HCT116 (cell line): ENCODE measurements around the gene NEDD4L. TPM values are rescaled to one million over a fixed set of nuclear protein-coding genes. Genes with fewer than 3 reads are reported as not detected.

Source experiments
- ATAC-seq: fragments of 200-7000 bp; cut with Tn5 transposase; 2 replicates; pipeline ENCODE4 v1.9.1; 2020; ENCODE audit warnings: mild to moderate bottlenecking, moderate library complexity
- BruUV-seq: library from RNA; stranded (reverse); fragments of 400-500 nt; replicated peaks from 2 replicates; lab custom pipeline; 2021; lab: Mats Ljungman, UMichigan
- CTCF ChIA-PET: fragments of 300-600 bp; sonication (Branson Sonifier 250); formaldehyde crosslinking; loops from one replicate; lab custom pipeline; 2021; ENCODE audit warnings: antibody characterized with exemption; lab: Charles Lee
- POLR2A ChIA-PET: fragments of 300-600, 350-600 bp; sonication (Branson Sonifier 250); formaldehyde crosslinking; loops from one replicate; lab custom pipeline; 2021; ENCODE audit warnings: antibody characterized with exemption; lab: Charles Lee
- RAD21 ChIA-PET, 2 experiments: fragments of 300-600 bp; sonication (Branson Sonifier 250); formaldehyde crosslinking; loops; one replicate each; lab custom pipeline; 2023; ENCODE audit warnings: low total read pairs in 2 of 2; ENCODE audit not compliant: uncharacterized antibody in 2 of 2, unreplicated experiment in 2 of 2, low non-redundant PET in 1 of 2; lab: Charles Lee
- DNase-seq: peaks from one replicate; pipeline ENCODE4 v3.0.0-alpha.2; 2010; ENCODE audit warnings: low read depth, low spot score
- H2AFZ ChIP-seq: fragments of 200-600 bp; shearing (Covaris generic), sonication (generic); 2 replicates; pipeline ENCODE4 v1.6.1; 2017; ENCODE audit warnings: low read depth, mixed run types, mixed read lengths, antibody characterized with exemption, low read length; ENCODE audit not compliant: poor library complexity, severe bottlenecking
- H3K27ac ChIP-seq: 2 replicates; pipeline ENCODE4 v1.5.1; 2012; ENCODE audit warnings: low read depth, low read length
- H3K27me3 ChIP-seq: fragments of 200-600 bp; sonication (generic); 2 replicates; pipeline ENCODE4 v1.6.1; 2016; ENCODE audit warnings: mixed run types, low read length, mixed read lengths; ENCODE audit not compliant: insufficient read depth
- H3K36me3 ChIP-seq, 2 experiments: fragments of 200-500 bp in 1 of 2; fragments of 200-600 bp in 1 of 2; sonication (Bioruptor generic) in 1 of 2; sonication (generic) in 1 of 2; 2 replicates each; pipeline versions ENCODE4 v1.5.1 to v1.6.1; 2014 to 2016; ENCODE audit warnings: low read length in 2 of 2, inconsistent platforms in 1 of 2, mixed read lengths in 1 of 2, mixed run types in 1 of 2; ENCODE audit not compliant: insufficient read depth in 2 of 2, control insufficient read depth in 1 of 2
- H3K4me1 ChIP-seq, 2 experiments: fragments of 200-600 bp in 1 of 2; sonication (generic) in 1 of 2; 2 replicates each; pipeline versions ENCODE4 v1.5.1 to v1.6.1; 2012 to 2017; ENCODE audit warnings: low read length in 2 of 2, inconsistent platforms in 1 of 2, mild to moderate bottlenecking in 1 of 2, mixed read lengths in 1 of 2, mixed run types in 1 of 2, moderate library complexity in 1 of 2; ENCODE audit not compliant: insufficient read depth in 2 of 2, control insufficient read depth in 1 of 2
- H3K4me2 ChIP-seq: fragments of 200-600 bp; sonication (generic); 2 replicates; pipeline ENCODE4 v1.6.1; 2017; ENCODE audit warnings: mixed run types, low read length, mixed read lengths
- H3K4me3 ChIP-seq, 2 experiments: fragments of 200-600 bp in 1 of 2; sonication (generic) in 1 of 2; replicated peaks in 1 of 2; 2 replicates each; pipeline ENCODE4 v1.5.1; 2011 to 2016; ENCODE audit warnings: low read length in 2 of 2, control low read depth in 1 of 2, low read depth in 1 of 2, mild to moderate bottlenecking in 1 of 2, mixed read lengths in 1 of 2, mixed run types in 1 of 2
- H3K79me2 ChIP-seq: fragments of 200-600 bp; sonication (generic); 2 replicates; pipeline ENCODE4 v1.6.1; 2017; ENCODE audit warnings: mild to moderate bottlenecking, mixed run types, low read length, moderate library complexity, mixed read lengths; ENCODE audit not compliant: insufficient read depth
- H3K9ac ChIP-seq: fragments of 200-600 bp; sonication (generic); 2 replicates; pipeline ENCODE4 v1.6.1; 2016; ENCODE audit warnings: low read length, mixed read lengths
- H3K9me2 ChIP-seq: fragments of 200-600 bp; sonication (generic), shearing (Covaris generic); 2 replicates; pipeline ENCODE4 v1.6.1; 2017; ENCODE audit warnings: mixed run types, mild to moderate bottlenecking, moderate library complexity; ENCODE audit not compliant: insufficient read depth
- H3K9me3 ChIP-seq, 2 experiments: fragments of 200-500 bp in 1 of 2; fragments of 200-600 bp in 1 of 2; sonication (Bioruptor generic) in 1 of 2; sonication (generic) in 1 of 2; 2 replicates each; pipeline ENCODE4 v1.6.1; 2014 to 2017; ENCODE audit warnings: low read length in 2 of 2, mixed read lengths in 2 of 2, inconsistent platforms in 1 of 2, low read depth in 1 of 2, mild to moderate bottlenecking in 1 of 2, mixed run types in 1 of 2, moderate library complexity in 1 of 2; ENCODE audit not compliant: control insufficient read depth in 1 of 2, insufficient read depth in 1 of 2
- H4K20me1 ChIP-seq: fragments of 200-600 bp; sonication (generic), shearing (Covaris generic); 2 replicates; pipeline ENCODE4 v1.6.1; 2017; ENCODE audit warnings: mixed run types, mild to moderate bottlenecking, moderate library complexity; ENCODE audit not compliant: insufficient read depth
- CBX3 ChIP-seq: IDR thresholded peaks from 2 replicates; pipeline ENCODE4 v1.6.1; 2012; ENCODE audit warnings: low read depth
- CEBPB ChIP-seq: IDR thresholded peaks from 2 replicates; pipeline ENCODE4 v1.6.1; 2012; ENCODE audit warnings: low read depth
- CTCF ChIP-seq, 3 experiments: fragments of 200-600 bp in 1 of 3; sonication (generic) in 1 of 3; IDR thresholded peaks in 2 of 3; conservative IDR thresholded peaks in 1 of 3; 2 replicates each; pipeline ENCODE4 v1.5.1; 2012 to 2017; ENCODE audit warnings: low read depth in 2 of 3, low read length in 2 of 3, antibody characterized with exemption in 1 of 3, borderline replicate concordance in 1 of 3, control low read depth in 1 of 3, mild to moderate bottlenecking in 1 of 3, mixed read lengths in 1 of 3, mixed run types in 1 of 3, moderate library complexity in 1 of 3; ENCODE audit not compliant: insufficient read depth in 1 of 3
- ELF1 ChIP-seq: IDR thresholded peaks from 2 replicates; pipeline ENCODE4 v1.6.1; 2012; ENCODE audit warnings: low read depth, borderline replicate concordance
- EZH2phosphoT487 ChIP-seq: fragments of 200-600 bp; IDR thresholded peaks from 2 replicates; pipeline ENCODE4 v1.6.1; 2018; ENCODE audit warnings: antibody characterized with exemption, borderline replicate concordance
- JUND ChIP-seq: IDR thresholded peaks from 2 replicates; pipeline ENCODE4 v1.6.1; 2012
- POLR2AphosphoS5 ChIP-seq: IDR thresholded peaks from 2 replicates; pipeline ENCODE4 v1.6.1; 2011; ENCODE audit warnings: mild to moderate bottlenecking, low read depth, low read length, moderate library complexity
- SIN3A ChIP-seq: IDR thresholded peaks from 2 replicates; pipeline ENCODE4 v1.6.1; 2012; ENCODE audit warnings: low read depth
- SP1 ChIP-seq: IDR thresholded peaks from 2 replicates; pipeline ENCODE4 v1.6.1; 2012; ENCODE audit warnings: low read depth
- SRF ChIP-seq: IDR thresholded peaks from 2 replicates; pipeline ENCODE4 v1.6.1; 2012; ENCODE audit warnings: low read depth
- TCF7L2 ChIP-seq: IDR thresholded peaks from 2 replicates; pipeline ENCODE4 v1.7.0; 2011; ENCODE audit warnings: borderline replicate concordance, inconsistent platforms; ENCODE audit not compliant: insufficient read depth, insufficient read length; ENCODE audit errors: extremely low read depth
- YY1 ChIP-seq: IDR thresholded peaks from 2 replicates; pipeline ENCODE4 v1.6.1; 2011; ENCODE audit warnings: low read length, low read depth, moderate library complexity, mild to moderate bottlenecking; ENCODE audit not compliant: insufficient replicate concordance; ENCODE audit errors: extremely low read depth
- ZNF274 ChIP-seq: fragments of 200-500 bp; sonication (Bioruptor generic); IDR thresholded peaks from 2 replicates; pipeline ENCODE4 v1.6.1; 2014; ENCODE audit warnings: mild to moderate bottlenecking, low read depth, low read length, inconsistent platforms
- intact Hi-C: fragments of 100-400 bp; cut with micrococcal nuclease; formaldehyde crosslinking; loops from 2 replicates; pipeline ENCODE4 v1.10.0; 2022
- total RNA-seq: library from RNA; stranded (reverse); gene quantifications from one replicate; pipeline ENCODE4 v1.2.1, GENCODE V29; 2021; ENCODE audit not compliant: unreplicated experiment
- TF ChIP-seq, protein P1 (sequence below): IDR thresholded peaks from 2 replicates; pipeline ENCODE4 v1.6.1; 2011; ENCODE audit warnings: mild to moderate bottlenecking, low read length, moderate library complexity; ENCODE audit not compliant: insufficient replicate concordance; ENCODE audit errors: extremely low read depth

The NEDD4L gene
- total RNA-seq, 1 experiment from 2014 or later, result 41.5 TPM

DNA sequence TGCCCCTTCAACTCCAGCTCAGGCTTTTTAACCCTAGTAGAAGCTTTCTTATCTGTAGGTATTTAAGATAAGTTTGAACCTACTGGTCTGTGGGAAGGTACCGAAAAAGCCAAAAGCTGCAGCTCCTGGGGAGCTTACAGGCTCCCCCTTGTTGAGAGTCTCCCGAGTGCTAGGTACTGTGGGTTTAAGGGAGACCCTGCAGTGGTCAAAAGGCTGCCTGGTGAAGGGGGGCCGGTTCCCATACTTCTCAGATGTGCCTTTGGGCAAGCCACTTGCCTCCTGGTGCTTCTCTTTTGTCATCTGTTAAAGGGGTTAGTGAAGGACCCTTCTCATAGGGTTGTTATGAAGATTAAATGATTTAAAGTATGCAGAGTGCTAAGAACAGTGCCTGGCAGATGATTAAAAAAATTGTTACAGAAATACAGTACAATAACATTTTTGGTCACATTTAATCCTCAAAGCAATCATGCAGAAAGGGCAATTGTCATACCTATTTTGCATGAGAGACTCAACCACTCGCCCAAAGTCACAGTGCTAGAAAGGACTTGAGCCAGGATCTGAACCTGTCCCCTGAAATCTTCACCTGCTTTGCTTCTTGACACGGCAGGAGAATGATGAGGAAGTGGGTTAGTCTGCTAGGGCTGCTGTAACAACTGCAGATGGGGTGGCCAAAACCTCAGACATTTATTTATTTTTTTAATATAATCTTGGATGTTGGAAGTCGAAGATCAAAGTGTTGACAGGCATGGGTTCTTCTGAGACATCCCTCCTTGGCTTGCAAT is 62.5 kb downstream of the NEDD4L start:
- intact Hi-C loops, result no loop called here
- Histone ChIP-seq H4K20me1 (no peaks in the 10 kb centered on the region), H3K27ac (no peak overlapping the region), H3K4me2 (no peak overlapping the region), H3K79me2 (no peaks in the 10 kb centered on the region), H2AFZ (no peak overlapping the region), H3K4me1 (no peaks in the 10 kb centered on the region), H3K27me3 (no peaks in the 10 kb centered on the region), H3K9me2 (no peaks in the 10 kb centered on the region), H3K9me3 (no peaks in the 10 kb centered on the region), H3K9ac (no peak overlapping the region), H3K36me3 (no peaks in the 10 kb centered on the region), H3K4me3 (no peak overlapping the region)
- TF ChIP-seq YY1 (no peak), EZH2phosphoT487 (no peak), CBX3 (no peak), ZNF274 (no peak)
- BruUV-seq, result no TSS peak
- ATAC-seq, result no peak
- ChIA-PET RAD21 (no interaction called here), POLR2A (no interaction called here), CTCF (no interaction called here)
- no peak for DNase-seq

GRCh38 chr18:58109256-58109655 is 65.2 kb downstream of the NEDD4L start:
- H3K79me2 ChIP-seq, result no peaks in the 10 kb centered on the region
- POLR2A ChIA-PET, result no interaction called here
- CTCF ChIA-PET, result interaction anchor here (0.9 to 1.3 kb wide), 2 partner anchors 10 to 12 kb away, joined by 3 read pairs; no protein-coding TSS in a partner anchor
- intact Hi-C loops, result no loop called here
- ATAC-seq (no peak), DNase-seq (no peak)
- H4K20me1 ChIP-seq, result no peaks in the 10 kb centered on the region
- RAD21 ChIA-PET, result no interaction called here
- no peaks in the 10 kb centered on the region for H3K36me3 ChIP-seq
- H3K27me3 ChIP-seq, result no peaks in the 10 kb centered on the region
- no peaks in the 10 kb centered on the region for H3K9me3 ChIP-seq
- TF ChIP-seq TCF7L2 (no peak), CEBPB (no peak), EZH2phosphoT487 (no peak), SRF (no peak), CTCF (IDR thresholded peaks at IDR 0.05 in 2 of 3, conservative IDR thresholded peaks at IDR 0.05 in 1 of 3; ENCODE audit: borderline replicate concordance in 1 of 3, insufficient read depth in 1 of 3, low read depth in 2 of 3, low read length in 2 of 3) (no peak), YY1 (no peak), CBX3 (no peak), POLR2AphosphoS5 (no peak), ELF1 (no peak), SP1 (no peak), JUND (no peak), SIN3A (no peak)
- TF ChIP-seq, protein P1, sequence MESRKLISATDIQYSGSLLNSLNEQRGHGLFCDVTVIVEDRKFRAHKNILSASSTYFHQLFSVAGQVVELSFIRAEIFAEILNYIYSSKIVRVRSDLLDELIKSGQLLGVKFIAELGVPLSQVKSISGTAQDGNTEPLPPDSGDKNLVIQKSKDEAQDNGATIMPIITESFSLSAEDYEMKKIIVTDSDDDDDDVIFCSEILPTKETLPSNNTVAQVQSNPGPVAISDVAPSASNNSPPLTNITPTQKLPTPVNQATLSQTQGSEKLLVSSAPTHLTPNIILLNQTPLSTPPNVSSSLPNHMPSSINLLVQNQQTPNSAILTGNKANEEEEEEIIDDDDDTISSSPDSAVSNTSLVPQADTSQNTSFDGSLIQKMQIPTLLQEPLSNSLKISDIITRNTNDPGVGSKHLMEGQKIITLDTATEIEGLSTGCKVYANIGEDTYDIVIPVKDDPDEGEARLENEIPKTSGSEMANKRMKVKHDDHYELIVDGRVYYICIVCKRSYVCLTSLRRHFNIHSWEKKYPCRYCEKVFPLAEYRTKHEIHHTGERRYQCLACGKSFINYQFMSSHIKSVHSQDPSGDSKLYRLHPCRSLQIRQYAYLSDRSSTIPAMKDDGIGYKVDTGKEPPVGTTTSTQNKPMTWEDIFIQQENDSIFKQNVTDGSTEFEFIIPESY, result no peak
- no peaks in the 10 kb centered on the region for H3K4me1 ChIP-seq
- no peak overlapping the region for H3K4me3 ChIP-seq
- no peak overlapping the region for H3K27ac ChIP-seq
- no peak overlapping the region for H3K4me2 ChIP-seq
- BruUV-seq, result no TSS peak
- no peak overlapping the region for H3K9ac ChIP-seq
- H3K9me2 ChIP-seq, result no peaks in the 10 kb centered on the region
- H2AFZ ChIP-seq, result no peak overlapping the region
